Activated CD8-positive, alpha-beta T cell treated with anti-CD3 and anti-CD28 coated beads for 36 hours (primary cell): ENCODE results near the gene RGPD3. TPM values are rescaled to one million over a fixed set of nuclear protein-coding genes. Genes with fewer than 3 reads are reported as not detected.

Experiments
- ATAC-seq: fragments of 200-7000 bp; cut with Tn5 transposase; one replicate; pipeline ENCODE4 v1.10.0; 2021; ENCODE audit warnings: mild to moderate bottlenecking, moderate library complexity
- CTCF ChIA-PET: fragments of 350-600 bp; sonication (Branson Sonifier 250); formaldehyde crosslinking; loops from one replicate; lab custom pipeline; 2021; ENCODE audit warnings: antibody characterized with exemption; lab: Charles Lee
- POLR2A ChIA-PET: fragments of 350-600 bp; sonication (Branson Sonifier 250); formaldehyde crosslinking; loops from one replicate; lab custom pipeline; 2021; ENCODE audit warnings: antibody characterized with exemption; lab: Charles Lee
- DNase-seq: peaks from one replicate; pipeline ENCODE4 v3.0.0-alpha.2; 2020
- H3K27ac Mint-ChIP-seq: one replicate; pipeline ENCODE4 v1.8.0; 2021; ENCODE audit warnings: mild to moderate bottlenecking, mixed read lengths
- H3K27me3 Mint-ChIP-seq: one replicate; pipeline ENCODE4 v1.8.0; 2021; ENCODE audit warnings: mixed read lengths
- H3K36me3 Mint-ChIP-seq: one replicate; pipeline ENCODE4 v1.8.0; 2021; ENCODE audit warnings: low read depth, mixed read lengths
- H3K4me1 Mint-ChIP-seq: one replicate; pipeline ENCODE4 v1.8.0; 2021; ENCODE audit warnings: low read depth, mixed read lengths
- H3K4me3 Mint-ChIP-seq: one replicate; pipeline ENCODE4 v1.8.0; 2021; ENCODE audit warnings: mild to moderate bottlenecking, moderate library complexity, mixed read lengths
- H3K9me3 Mint-ChIP-seq: one replicate; pipeline ENCODE4 v1.8.0; 2021; ENCODE audit warnings: mixed read lengths
- intact Hi-C: fragments of 100-400 bp; cut with micrococcal nuclease; formaldehyde crosslinking; loops from one replicate; pipeline ENCODE4 v1.10.0; 2022
- total RNA-seq, 2 experiments: library from RNA; stranded (reverse); gene quantifications; one replicate each; pipeline ENCODE4 v1.2.3, GENCODE V29; 2021
- TF ChIP-seq, protein P1 (sequence below): fragments of 200-600 bp; IDR thresholded peaks from one replicate; pipeline ENCODE4 v1.8.0; 2022; ENCODE audit warnings: antibody characterized with exemption, mild to moderate bottlenecking

Gene RGPD3
- total RNA-seq, 2 experiments from 2014 or later, result 0.20 to 0.34 TPM

DNA sequence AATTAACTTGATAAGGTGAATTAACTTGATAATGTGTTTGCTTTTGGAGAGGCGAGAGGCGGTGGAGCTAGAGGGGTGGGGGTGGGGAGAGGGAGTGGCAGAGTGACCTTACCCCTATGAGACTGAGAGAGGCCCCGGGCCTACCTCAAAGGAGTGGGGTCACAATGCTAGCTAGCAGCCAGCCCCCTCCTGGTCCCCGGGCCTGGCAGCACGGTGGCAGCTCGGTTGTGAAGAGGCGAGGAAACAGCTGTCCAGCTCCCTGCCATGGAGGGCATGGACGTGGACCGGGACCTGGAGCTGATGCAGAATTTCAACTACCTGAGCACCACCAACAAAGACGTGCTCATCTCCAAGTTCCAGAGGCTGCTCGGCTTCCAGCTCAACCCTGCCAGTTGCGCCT, 123.9 kb downstream of the RGPD3 start:
- H3K9me3 Mint-ChIP-seq, result peaks cover 3% of the 10 kb centered on the region
- no peaks in the 10 kb centered on the region for H3K4me1 Mint-ChIP-seq
- TF ChIP-seq, protein P1, sequence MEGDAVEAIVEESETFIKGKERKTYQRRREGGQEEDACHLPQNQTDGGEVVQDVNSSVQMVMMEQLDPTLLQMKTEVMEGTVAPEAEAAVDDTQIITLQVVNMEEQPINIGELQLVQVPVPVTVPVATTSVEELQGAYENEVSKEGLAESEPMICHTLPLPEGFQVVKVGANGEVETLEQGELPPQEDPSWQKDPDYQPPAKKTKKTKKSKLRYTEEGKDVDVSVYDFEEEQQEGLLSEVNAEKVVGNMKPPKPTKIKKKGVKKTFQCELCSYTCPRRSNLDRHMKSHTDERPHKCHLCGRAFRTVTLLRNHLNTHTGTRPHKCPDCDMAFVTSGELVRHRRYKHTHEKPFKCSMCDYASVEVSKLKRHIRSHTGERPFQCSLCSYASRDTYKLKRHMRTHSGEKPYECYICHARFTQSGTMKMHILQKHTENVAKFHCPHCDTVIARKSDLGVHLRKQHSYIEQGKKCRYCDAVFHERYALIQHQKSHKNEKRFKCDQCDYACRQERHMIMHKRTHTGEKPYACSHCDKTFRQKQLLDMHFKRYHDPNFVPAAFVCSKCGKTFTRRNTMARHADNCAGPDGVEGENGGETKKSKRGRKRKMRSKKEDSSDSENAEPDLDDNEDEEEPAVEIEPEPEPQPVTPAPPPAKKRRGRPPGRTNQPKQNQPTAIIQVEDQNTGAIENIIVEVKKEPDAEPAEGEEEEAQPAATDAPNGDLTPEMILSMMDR, result no peak
- ChIA-PET CTCF (no interaction called here), POLR2A (interaction anchor here (0.6 kb wide), 1 partner anchor 1307 kb away, joined by 3 read pairs; the partner anchor contains the start of gene MRPS9)
- H3K27me3 Mint-ChIP-seq, result no peaks in the 10 kb centered on the region
- no peak overlapping the region for H3K27ac Mint-ChIP-seq
- no peaks in the 10 kb centered on the region for H3K36me3 Mint-ChIP-seq
- intact Hi-C loops, result no loop called here
- no peak overlapping the region for H3K4me3 Mint-ChIP-seq
- ATAC-seq, result no peak
- no peak for DNase-seq

DNA sequence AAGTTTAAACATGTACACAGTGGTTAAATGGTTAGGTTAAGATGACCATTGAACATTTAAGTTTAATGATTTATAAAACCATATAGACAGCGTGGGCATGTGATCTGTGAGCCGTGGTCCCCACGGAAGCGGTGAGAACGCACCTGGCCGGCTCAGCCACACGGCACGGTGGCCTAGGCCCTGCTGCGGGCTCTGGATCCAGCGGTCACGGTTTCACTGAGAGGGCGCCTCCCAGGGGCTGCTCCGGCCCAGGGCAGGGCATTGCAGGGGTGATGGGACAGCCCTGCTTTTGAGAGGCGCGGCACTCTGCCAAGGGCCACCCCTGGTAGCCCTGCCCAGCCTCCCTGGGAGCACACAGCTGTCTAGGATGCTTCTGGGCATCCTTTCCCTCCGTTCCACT, 124.9 kb downstream of the RGPD3 start:
- peaks cover 3% of the 10 kb centered on the region for H3K9me3 Mint-ChIP-seq
- no peak overlapping the region for H3K27ac Mint-ChIP-seq
- no peak overlapping the region for H3K4me3 Mint-ChIP-seq
- H3K36me3 Mint-ChIP-seq, result no peaks in the 10 kb centered on the region
- ChIA-PET POLR2A (no interaction called here), CTCF (interaction anchor here (1.2 kb wide), 1 partner anchor 10 kb away, joined by 3 read pairs; no protein-coding TSS in a partner anchor)
- H3K27me3 Mint-ChIP-seq, result no peaks in the 10 kb centered on the region
- TF ChIP-seq, protein P1, result no peak
- DNase-seq, result no peak
- no peak for ATAC-seq
- H3K4me1 Mint-ChIP-seq, result no peaks in the 10 kb centered on the region
- intact Hi-C loops, result no loop called here

DNA sequence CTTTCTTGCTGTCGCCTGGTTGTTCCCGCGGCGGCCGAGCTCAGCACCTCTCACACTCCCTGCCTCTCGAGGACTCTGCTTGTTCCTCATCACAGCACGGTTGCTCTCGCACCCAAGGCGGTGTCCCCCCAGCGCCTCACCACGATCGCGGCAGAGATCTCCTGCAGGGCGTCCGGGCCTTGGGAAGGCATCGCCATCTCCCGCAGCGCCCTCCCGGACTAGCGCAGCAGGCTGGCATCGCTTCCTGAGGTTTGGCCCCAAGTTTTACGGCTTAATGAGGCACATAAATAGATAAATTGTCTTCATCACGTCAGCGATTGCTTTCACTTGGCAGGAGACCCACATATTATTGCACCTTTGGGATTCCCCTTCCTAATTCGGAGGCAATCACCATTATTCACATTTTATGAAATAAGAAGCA, 125.4 kb downstream of the RGPD3 start:
- H3K4me3 Mint-ChIP-seq, result no peak overlapping the region
- peaks cover 3% of the 10 kb centered on the region for H3K9me3 Mint-ChIP-seq
- no peaks in the 10 kb centered on the region for H3K4me1 Mint-ChIP-seq
- DNase-seq (no peak), ATAC-seq (no peak)
- no peaks in the 10 kb centered on the region for H3K36me3 Mint-ChIP-seq
- no peak overlapping the region for H3K27ac Mint-ChIP-seq
- ChIA-PET CTCF (interaction anchor here (1.2 kb wide), 1 partner anchor 9 kb away, joined by 3 read pairs; no protein-coding TSS in a partner anchor), POLR2A (no interaction called here)
- TF ChIP-seq, protein P1, result no peak
- intact Hi-C loops, result no loop called here
- H3K27me3 Mint-ChIP-seq, result no peaks in the 10 kb centered on the region

DNA sequence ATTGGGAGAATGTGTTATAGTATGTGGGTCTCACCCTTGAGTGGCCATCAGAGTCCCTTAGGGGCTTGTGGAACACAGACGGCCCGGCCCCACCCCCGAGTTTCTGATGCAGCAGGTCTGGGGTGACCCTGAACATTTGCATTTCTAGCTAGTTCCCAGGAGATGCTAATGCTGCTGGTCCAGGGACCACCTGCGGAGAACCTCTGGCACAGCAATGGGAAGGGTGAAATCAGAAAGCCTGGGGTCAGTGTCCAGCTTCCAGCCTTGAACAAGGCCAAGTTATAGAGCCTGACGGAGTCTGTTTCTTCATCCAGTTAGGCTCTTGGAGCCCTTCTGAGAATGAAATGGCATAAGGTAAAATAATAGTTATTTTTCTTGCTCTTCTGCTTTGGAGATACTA, 126.5 kb downstream of the RGPD3 start:
- Mint-ChIP-seq H3K4me1 (no peaks in the 10 kb centered on the region), H3K36me3 (no peaks in the 10 kb centered on the region), H3K9me3 (peaks cover 3% of the 10 kb centered on the region), H3K27ac (no peak overlapping the region), H3K27me3 (no peaks in the 10 kb centered on the region), H3K4me3 (no peak overlapping the region)
- CTCF ChIA-PET, result no interaction called here
- intact Hi-C loops, result no loop called here
- DNase-seq (no peak), ATAC-seq (no peak)
- TF ChIP-seq, protein P1, result no peak
- POLR2A ChIA-PET, result no interaction called here

Other genes with a start within 250 kb of the RGPD3 start
- 1 to 10 TPM; 3.9 to 4.5 TPM for gene CD8B2, start 19.0 kb upstream of the RGPD3 start, total RNA-seq